GM21576 (cell line): Measurements from ENCODE around the gene GUSB.

Experiments used
- ATAC-seq: cut with Tn5 transposase; IDR thresholded peaks from one replicate; pipeline ENCODE4 v1.9.1; 2021; ENCODE audit warnings: mild to moderate bottlenecking, moderate library complexity; ENCODE audit not compliant: unreplicated experiment

GUSB gene

GRCh38 chr7:65938336-65938895 lies 43.6 kb downstream of the GUSB start:
- ATAC-seq: no peak

DNA sequence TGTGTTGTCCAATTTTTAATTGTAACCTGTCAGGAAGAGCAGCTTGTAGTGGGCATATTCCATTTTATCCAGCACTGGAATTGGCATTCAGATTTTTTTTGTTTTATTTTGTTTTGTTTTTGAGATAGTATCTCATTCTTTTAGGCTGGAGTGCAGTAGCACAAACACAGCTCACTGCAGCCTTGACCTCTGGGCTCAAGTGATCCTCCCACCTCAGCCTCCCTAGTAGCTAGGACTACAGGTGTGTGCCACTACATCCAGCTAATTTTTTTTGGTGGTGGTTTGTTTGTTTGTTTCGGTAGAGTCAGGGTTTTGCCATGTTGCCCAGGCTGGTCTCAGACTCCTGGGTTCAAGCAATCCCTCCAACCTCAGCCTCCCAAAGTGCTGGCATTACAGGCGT lies 44.7 kb downstream of the GUSB start:
- ATAC-seq: no peak

- ATAC-seq: no peak
Measured at GRCh38 chr7:65931685-65932084, 50.3 kb downstream of the GUSB start.

GRCh38 chr7:65927489-65928448 lies 54.2 kb downstream of the GUSB start:
- ATAC-seq: no peak

- no peak for ATAC-seq
Measured at GRCh38 chr7:65926588-65926987, 55.4 kb downstream of the GUSB start.

DNA sequence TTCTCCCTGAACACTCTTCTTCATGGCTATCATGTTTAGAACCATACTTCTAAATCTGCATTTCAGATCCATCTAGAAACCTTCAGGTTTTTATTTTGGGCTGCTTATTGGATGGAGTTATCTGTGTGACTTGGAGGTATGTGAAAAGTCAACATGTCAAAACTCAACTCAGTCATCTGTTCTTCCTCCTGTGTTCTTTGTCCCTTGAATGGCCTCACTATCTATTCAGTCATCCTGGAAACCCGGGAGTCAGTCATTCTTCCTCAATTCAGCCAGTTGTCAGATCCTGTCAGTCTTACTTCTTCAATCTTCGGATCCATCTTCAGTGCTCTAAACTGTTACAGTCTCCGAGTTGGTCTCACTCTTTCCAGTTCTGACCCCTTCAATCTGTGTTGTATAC lies 57.0 kb downstream of the GUSB start:
- no peak for ATAC-seq

DNA sequence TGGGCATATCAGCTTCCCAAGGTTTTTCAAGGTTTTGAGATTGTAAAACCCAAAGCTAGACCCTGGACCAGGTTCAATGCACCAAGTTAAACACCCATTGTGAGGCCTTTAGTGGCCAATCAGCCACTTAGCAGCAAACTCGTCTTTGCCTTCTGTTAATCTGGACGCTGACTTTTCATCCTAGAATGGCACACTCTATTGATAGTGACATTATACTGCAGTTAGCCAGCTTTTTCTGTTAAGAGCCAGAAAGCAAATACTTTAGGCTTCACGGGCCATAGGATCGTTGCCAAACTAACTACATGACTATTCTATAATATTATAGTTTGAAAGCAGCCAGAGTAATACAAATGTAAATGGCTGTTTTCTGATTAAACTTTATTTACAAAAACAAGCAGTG lies 57.8 kb downstream of the GUSB start:
- no peak for ATAC-seq

- no peak for ATAC-seq
Measured at GRCh38 chr7:65923316-65923715, 58.7 kb downstream of the GUSB start.

DNA sequence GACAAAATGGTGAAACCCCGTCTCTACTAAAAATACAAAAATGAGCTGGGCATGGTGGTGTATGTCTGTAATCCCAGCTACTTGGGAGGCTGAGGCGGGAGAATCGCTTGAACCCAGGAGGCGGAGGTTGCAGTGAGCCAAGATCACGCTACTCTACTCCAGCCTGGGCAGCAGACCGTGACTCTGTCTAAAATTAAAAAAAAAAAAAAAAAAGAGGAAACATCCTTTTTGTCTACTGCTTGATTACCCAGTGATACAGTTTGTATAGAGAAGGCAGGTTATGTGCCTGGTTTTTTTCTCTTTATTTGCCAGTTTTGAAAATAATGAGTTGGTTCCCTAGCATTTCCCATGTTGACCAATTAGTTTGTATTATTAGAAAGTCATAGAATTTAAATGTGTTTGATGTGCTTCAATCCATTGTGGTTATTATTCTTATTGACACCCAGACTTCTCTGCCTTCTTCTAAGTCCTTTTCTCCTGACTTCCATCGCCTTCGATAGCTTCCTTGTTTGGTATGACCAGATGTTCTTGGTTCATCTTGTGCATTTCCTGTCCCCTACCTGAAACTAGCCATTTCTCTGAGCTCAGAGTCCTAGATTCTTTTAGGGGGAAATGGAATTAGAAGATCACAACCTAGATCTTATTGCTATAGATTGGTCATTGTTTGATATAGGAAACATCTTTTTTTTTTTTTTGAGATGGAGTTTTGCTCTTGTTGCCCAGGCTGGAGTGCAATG lies 65.9 kb downstream of the GUSB start:
- ATAC-seq: no peak

- no peak for ATAC-seq
Measured at GRCh38 chr7:65912237-65912636, 69.8 kb downstream of the GUSB start.
